NCI-H460 (cell line): Measurements from ENCODE around the gene PAQR6. TPM values are rescaled to one million over a fixed set of nuclear protein-coding genes. Genes with fewer than 3 reads are reported as not detected.

Experiments
- DNase-seq: peaks from one replicate; pipeline ENCODE4 v3.0.0-alpha.2; 2016; ENCODE audit warnings: low read depth; ENCODE audit errors: extremely low read depth
- total RNA-seq: library from RNA; depleted of rRNA; stranded (reverse); fragments of >200 nt; shearing (Covaris generic); gene quantifications from 2 replicates; pipeline ENCODE4 v1.2.3, GENCODE V29; 2014

The PAQR6 gene
- total RNA-seq, 1 experiment from 2014 or later, result 2.5 TPM

- no peak for DNase-seq
These were observed 18.2 kb upstream of the PAQR6 start for GRCh38 chr1:156266051-156266450.

DNA sequence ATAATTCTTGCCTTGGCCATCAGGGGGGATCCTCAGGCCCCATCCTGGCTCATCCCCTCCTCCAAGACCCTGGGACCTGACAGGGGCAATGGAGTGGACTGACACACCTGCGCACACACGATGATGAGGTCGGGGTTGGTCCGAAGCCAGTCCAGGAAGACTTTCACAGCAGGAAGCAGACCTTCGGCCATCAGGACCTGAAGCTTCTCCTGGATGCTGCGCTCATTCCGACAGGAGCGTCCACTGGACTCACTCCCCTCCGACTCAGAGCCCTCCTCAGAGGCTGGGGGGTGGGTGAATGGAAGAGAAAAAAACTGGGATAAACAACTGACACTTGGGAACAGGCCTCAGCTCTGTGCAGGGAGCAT is 15.4 kb upstream of the PAQR6 start:
- no peak for DNase-seq

DNA sequence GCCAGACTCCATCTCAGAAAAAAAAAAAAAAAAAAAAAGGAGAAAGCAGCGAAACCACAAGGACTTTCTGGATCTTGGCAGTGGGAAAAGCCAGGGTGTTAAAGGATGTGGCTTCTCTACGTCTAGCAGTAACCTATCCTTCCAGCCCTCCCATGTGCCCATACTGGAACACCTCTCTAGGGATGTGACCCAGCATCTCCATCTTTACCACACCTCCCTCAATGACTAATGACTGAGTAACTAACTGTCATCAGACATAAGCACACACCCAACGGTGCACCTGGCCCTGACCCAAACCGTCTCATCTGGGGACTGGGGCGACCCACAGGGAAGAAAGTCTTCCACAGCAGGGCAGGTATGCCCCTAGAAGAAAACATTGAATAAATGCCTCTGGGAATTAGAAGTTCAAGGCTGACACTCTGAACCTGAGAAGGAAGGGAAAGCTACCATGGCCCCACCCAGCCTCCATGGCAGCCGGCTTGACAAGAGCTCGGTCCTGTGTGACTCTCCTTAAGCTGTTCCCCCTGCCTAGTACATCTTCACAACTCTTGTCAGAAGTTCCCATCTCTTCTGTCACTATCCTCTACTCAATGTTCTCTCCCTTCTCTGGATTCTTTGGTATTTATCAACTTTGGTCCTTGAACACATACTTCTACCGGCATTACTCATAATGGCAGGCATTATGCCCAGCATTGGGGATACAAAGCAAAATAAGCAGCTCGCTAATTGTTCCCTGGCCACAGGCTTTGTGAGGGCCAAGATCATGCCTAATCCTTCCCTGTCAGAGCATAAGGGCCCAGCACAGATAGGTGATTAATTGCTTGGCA is 14.8 kb upstream of the PAQR6 start:
- DNase-seq, result no peak

- no peak for DNase-seq
These were observed 13.0 kb upstream of the PAQR6 start for GRCh38 chr1:156260896-156261295.

GRCh38 chr1:156259805-156260204 is 11.9 kb upstream of the PAQR6 start:
- DNase-seq, result no peak

DNA sequence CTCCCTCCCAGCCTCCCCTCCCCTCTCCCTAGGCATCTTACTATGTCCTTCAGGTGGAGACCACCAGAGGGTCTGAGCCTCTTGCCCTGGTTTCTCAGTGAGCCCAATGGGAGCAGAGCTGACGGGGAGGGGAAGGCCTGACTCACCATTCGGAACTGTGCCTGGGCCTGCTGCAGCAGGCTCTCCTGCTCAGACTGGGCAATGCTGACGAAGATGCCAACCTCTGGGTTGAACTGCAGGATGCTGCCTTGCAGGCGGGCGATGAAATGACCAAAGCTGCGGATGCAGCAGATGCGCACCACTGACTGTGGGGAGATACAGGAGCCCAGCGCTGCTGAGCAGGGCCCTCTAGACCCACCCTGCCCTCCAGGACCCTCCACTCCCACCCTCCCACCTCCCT is 11.0 kb upstream of the PAQR6 start:
- no peak for DNase-seq

DNA sequence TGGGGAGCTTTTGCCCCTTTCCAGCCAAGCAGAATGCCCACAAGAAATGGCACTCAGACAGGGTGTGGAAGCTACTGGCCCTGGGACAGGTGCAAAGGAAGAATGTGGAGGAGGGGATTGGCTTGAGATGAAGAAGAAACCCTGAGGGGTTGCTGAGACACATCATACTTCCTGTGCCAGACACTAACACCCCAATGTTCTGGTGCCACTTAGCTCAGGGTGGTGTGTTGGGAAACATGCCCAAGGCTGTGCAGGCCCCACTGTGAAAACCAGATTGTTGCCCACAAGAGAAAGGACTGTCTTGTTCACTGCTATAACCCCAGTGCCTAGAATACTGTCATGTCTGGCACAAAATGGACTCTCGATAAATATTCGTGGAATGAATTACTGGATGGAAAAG is 9.9 kb upstream of the PAQR6 start:
- no peak for DNase-seq

DNA sequence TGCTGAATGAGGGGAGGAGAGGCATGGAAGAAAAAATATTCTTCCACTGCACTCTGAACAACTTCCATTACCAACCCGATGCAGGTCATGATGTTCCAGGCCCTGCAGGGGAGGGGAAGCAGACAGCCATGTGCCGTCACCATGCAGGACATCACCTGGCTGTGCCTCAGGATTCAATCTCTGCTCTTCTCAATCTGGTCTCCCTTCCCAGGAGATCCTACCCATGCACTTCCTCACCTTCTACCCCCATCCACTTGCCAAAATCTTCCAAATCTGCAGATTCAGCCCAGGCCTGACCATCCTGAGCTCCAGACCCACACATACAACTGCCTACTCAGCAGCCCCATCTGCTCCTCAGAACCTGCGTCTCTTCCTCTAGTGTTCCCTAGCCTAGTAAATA is 5.8 kb upstream of the PAQR6 start:
- no peak for DNase-seq

DNA sequence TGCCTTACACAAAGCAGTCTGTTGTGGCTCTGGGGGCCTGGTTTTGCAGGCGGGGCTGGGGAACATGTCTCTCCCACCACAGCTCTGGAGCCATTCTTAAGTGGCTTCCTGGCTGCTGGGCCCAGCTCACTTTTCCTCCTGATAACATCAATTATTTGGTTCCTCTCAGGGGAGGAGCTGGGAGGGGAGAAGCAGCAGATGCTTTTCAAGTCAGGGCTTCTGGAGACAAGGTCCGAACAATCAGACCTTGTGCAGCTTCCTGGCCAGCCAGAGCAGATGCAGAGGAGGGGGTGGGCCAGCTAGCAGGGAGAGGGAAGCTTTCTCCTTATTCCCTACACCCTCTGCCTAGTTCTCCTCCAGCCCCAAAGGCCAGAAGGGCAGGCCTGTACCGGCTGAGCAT is 3.7 kb upstream of the PAQR6 start:
- no peak for DNase-seq

DNA sequence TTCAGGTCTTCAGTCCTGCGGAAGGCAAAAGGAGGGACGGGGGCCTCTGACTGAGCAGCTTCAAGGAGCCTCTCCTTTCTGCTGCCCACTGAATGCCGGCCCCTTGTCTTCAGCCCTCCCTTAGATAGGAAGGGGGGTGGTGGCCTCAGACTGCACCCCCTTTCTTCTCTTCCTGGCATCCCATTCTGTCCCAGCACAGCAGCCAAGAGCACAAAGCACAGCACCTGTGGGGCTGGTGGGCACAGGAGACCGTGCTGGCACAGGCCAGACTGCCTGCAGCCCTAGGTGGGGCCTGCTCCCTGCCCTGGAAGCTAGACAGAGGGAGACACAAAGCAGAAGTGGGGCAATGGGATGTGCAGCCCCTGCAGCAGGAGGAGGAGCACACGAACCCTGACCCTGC is 1.7 kb upstream of the PAQR6 start:
- DNase-seq, result no peak

GRCh38 chr1:156248323-156248683 is 447 bp upstream of the PAQR6 start:
- DNase-seq, result no peak

- DNase-seq, result no peak
These were observed 936 bp downstream of the PAQR6 start for GRCh38 chr1:156246781-156247459.

DNA sequence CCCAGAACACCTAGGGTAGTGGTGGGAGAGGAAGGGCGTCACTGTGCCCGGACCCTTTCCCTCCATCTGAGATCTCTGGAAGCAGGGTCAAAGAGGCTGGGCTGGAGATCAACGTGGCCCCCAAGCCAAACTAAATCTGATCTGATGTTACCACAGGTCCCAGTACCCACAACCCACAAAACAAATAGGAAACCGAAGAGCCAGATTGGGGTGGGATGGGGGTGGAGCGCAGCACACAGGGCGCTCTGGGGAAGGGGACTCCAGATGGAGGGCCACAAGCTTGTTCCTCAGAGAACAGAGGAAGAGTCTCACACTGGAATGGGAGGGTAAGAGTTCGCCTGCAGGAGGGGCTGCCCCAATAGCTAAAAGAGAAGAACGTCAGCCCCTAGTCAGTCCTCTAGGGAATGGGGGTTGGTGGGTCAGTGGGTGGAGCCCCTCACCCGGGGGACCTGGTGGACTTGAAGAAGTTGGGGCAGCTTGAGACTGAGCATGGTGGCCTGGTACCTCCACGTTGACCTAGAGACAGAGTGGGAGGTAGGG is 1.5 kb downstream of the PAQR6 start:
- no peak for DNase-seq

GRCh38 chr1:156245451-156246232 is 2.2 kb downstream of the PAQR6 start:
- DNase-seq, result no peak

GRCh38 chr1:156244712-156245111 is 3.1 kb downstream of the PAQR6 start:
- no peak for DNase-seq

- no peak for DNase-seq
These were observed 3.7 kb downstream of the PAQR6 start for GRCh38 chr1:156244126-156244525.

- no peak for DNase-seq
These were observed 5.1 kb downstream of the PAQR6 start for GRCh38 chr1:156242738-156243137.

- no peak for DNase-seq
These were observed 5.9 kb downstream of the PAQR6 start, which contains the start of gene BGLAP for GRCh38 chr1:156241926-156242325. Gene BGLAP, plus strand, starts transcription at chr1:156242184. Its CDS starts 48 bp downstream, at chr1:156242232.

DNA sequence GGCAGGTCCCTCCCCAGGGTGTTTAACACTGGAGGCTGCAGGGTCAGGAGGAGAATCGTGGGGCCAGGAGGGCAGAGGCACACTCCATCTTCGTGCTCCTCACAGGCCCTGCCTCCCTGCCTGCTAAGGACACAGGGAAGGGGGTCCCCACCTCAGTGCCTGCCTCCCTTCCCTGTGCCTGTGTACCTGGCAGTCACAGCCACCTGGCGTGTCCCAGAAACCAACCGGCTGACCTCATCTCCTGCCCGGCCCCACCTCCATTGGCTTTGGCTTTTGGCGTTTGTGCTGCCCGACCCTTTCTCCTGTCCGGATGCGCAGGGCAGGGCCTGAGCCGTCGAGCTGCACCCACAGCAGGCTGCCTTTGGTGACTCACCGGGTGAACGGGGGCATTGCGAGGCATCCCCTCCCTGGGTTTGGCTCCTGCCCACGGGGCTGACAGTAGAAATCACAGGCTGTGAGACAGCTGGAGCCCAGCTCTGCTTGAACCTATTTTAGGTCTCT is 6.5 kb downstream of the PAQR6 start:
- DNase-seq, result no peak

DNA sequence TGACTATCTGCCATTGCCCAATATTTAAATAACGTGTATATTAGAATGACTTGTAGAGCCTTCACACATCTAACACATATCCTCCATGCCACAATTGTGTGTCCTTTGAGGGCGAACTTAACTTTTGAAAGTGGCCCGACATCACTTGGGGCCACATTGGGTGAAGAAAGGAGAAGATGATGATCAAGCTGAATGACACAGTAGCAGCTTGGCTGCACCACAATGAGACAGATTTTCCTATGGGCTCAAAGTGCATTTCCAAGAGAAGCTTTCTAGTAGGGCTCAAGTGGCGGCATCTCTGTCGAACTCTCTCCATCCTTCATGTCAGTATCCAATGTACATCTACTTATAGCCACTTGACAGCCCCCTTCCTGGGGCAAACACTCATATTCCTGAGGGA is 9.6 kb downstream of the PAQR6 start:
- DNase-seq, result no peak

DNA sequence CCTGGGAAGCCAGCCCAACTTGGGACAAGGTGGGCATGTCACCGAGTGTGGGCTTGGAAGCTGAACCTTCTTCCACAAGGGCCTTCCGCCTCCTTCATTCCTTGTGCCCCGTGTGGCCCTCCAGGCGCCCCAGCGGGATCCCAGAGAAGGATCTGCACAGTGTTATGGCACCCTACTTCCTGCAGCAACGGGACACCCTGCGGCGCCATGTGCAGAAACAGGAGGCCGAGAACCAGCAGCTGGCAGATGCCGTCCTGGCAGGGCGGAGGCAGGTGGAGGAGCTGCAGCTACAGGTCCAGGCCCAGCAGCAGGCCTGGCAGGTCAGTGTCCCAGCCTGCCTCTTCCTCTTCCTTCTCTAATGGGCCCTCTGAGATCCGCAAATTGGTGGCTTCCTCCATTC is 11.7 kb downstream of the PAQR6 start:
- DNase-seq, result no peak
